Naive thymus-derived CD4-positive, alpha-beta T cell (primary cell): Measurements from ENCODE around the gene OR52A5. TPM values are rescaled to one million over a fixed set of nuclear protein-coding genes. Genes with fewer than 3 reads are reported as not detected.
"Not testable (repeated sequence)": the region's sequence is repeated elsewhere in the genome, so short reads cannot be mapped to it uniquely, and the experiment has no call there.

Experiments used
- ATAC-seq: fragments of 150-1000 bp; cut with Tn5 transposase; 2 replicates; pipeline ENCODE4 v1.10.0; 2021; ENCODE audit warnings: mild to moderate bottlenecking, moderate library complexity
- CTCF ChIA-PET: fragments of 350-600 bp; sonication (Branson Sonifier 250); formaldehyde crosslinking; loops from one replicate; lab custom pipeline; 2021; ENCODE audit warnings: antibody characterized with exemption; lab: Charles Lee
- POLR2A ChIA-PET: fragments of 350-600 bp; sonication (Branson Sonifier 250); formaldehyde crosslinking; loops from one replicate; lab custom pipeline; 2021; ENCODE audit warnings: antibody characterized with exemption, inconsistent platforms; lab: Charles Lee
- DNase-seq, 9 donors: peaks; one replicate each; pipeline versions ENCODE4 v3.0.0 to v3.0.0-alpha.2; 2020 to 2022; ENCODE audit warnings: mixed read lengths in 1 of 9
- H3K27ac ChIP-seq: one replicate; pipeline ENCODE4 v1.7.0; 2013; ENCODE audit warnings: mild to moderate bottlenecking, low read depth, low read length, moderate library complexity
- H3K27me3 ChIP-seq, 2 donors: one replicate each; pipeline ENCODE4 v1.7.0; 2013; ENCODE audit warnings: low read length in 2 of 2, mild to moderate bottlenecking in 2 of 2, moderate library complexity in 2 of 2; ENCODE audit not compliant: control insufficient read depth in 2 of 2, insufficient read depth in 2 of 2
- H3K36me3 ChIP-seq, 3 experiments: 1 replicate in 2 of 3; 2 replicates in 1 of 3; pipeline ENCODE4 v1.7.0; 2013; ENCODE audit warnings: low read length in 3 of 3, mild to moderate bottlenecking in 3 of 3, moderate library complexity in 1 of 3; ENCODE audit not compliant: insufficient read depth in 3 of 3, control insufficient read depth in 2 of 3
- H3K4me1 ChIP-seq, 2 donors: one replicate each; pipeline ENCODE4 v1.7.0; 2013; ENCODE audit warnings: low read length in 2 of 2, mild to moderate bottlenecking in 2 of 2, moderate library complexity in 1 of 2; ENCODE audit not compliant: control insufficient read depth in 2 of 2, insufficient read depth in 2 of 2
- H3K4me3 ChIP-seq: 2 replicates; pipeline ENCODE4 v1.7.0; 2013; ENCODE audit warnings: mild to moderate bottlenecking, low read length
- H3K9me3 ChIP-seq, 3 experiments: 1 replicate in 2 of 3; 2 replicates in 1 of 3; pipeline ENCODE4 v1.7.0; 2013; ENCODE audit warnings: low read length in 3 of 3; ENCODE audit not compliant: control insufficient read depth in 2 of 3
- H3K27ac Mint-ChIP-seq, 9 donors: one replicate each; pipeline ENCODE4 v1.8.0; 2020 to 2022; ENCODE audit warnings: mixed read lengths in 9 of 9, mild to moderate bottlenecking in 8 of 9, moderate library complexity in 5 of 9, inconsistent platforms in 2 of 9
- H3K27me3 Mint-ChIP-seq, 5 donors: one replicate each; pipeline ENCODE4 v1.8.0; 2021 to 2022; ENCODE audit warnings: mixed read lengths in 5 of 5, mild to moderate bottlenecking in 1 of 5
- H3K36me3 Mint-ChIP-seq, 5 donors: one replicate each; pipeline ENCODE4 v1.8.0; 2020 to 2022; ENCODE audit warnings: mixed read lengths in 5 of 5, mild to moderate bottlenecking in 3 of 5, inconsistent platforms in 1 of 5
- H3K4me1 Mint-ChIP-seq, 7 donors: one replicate each; pipeline ENCODE4 v1.8.0; 2020 to 2022; ENCODE audit warnings: mixed read lengths in 7 of 7, mild to moderate bottlenecking in 3 of 7, inconsistent platforms in 1 of 7
- H3K4me3 Mint-ChIP-seq, 10 donors: one replicate each; pipeline ENCODE4 v1.8.0; 2020 to 2022; ENCODE audit warnings: mild to moderate bottlenecking in 10 of 10, mixed read lengths in 10 of 10, moderate library complexity in 6 of 10, inconsistent platforms in 2 of 10
- H3K9me3 Mint-ChIP-seq, 11 donors: one replicate each; pipeline ENCODE4 v1.8.0; 2020 to 2022; ENCODE audit warnings: mixed read lengths in 11 of 11, mild to moderate bottlenecking in 4 of 11, inconsistent platforms in 1 of 11, moderate library complexity in 1 of 11
- intact Hi-C, 2 donors: fragments of 100-400 bp; cut with micrococcal nuclease; formaldehyde crosslinking; loops; one replicate each; pipeline ENCODE4 v1.15.1; 2023
- polyA plus RNA-seq, 2 donors: library from polyadenylated mRNA; unstranded; fragments of 300-500 nt; fragmentation: Illumina TruSeq; gene quantifications; one replicate each; pipeline ENCODE4 v1.2.3, GENCODE V29; 2021
- total RNA-seq, 6 experiments: library from RNA in 5 of 6; stranded (reverse) in 5 of 6; gene quantifications; 1 replicate in 5 of 6; 2 replicates in 1 of 6; pipeline ENCODE4 v1.2.3 and lab custom pipeline; 2021 to 2026

OR52A5 gene
- total RNA-seq: not detected
- not detected for polyA plus RNA-seq
- total RNA-seq (lab: John Stamatoyannopoulos, UW): not detected

- no peaks in the 10 kb centered on the region for H3K4me1 ChIP-seq
- H3K27ac Mint-ChIP-seq: no peak within 1 kb of the TSS
- H3K9me3 Mint-ChIP-seq: no peaks in the 10 kb centered on the region
- no peaks in the 10 kb centered on the region for H3K27me3 ChIP-seq
- H3K9me3 ChIP-seq: no peaks in the 10 kb centered on the region
- peaks cover 0 to 12% (median 4%) of the 10 kb centered on the region in 5 donors for H3K27me3 Mint-ChIP-seq
- no peaks in the 10 kb centered on the region for H3K36me3 ChIP-seq
- ChIA-PET CTCF (no interaction called here), POLR2A (no interaction called here)
- H3K36me3 Mint-ChIP-seq: no peaks in the 10 kb centered on the region
- DNase-seq: no peak
- H3K4me3 ChIP-seq: no peak within 1 kb of the TSS
- no peak within 1 kb of the TSS for H3K27ac ChIP-seq
- H3K4me1 Mint-ChIP-seq: no peaks in the 10 kb centered on the region
- no peak for ATAC-seq
- H3K4me3 Mint-ChIP-seq: no peak within 1 kb of the TSS
- intact Hi-C loops: no loop called here
Measured at GRCh38 chr11:5137996-5138395, at the start of gene OR52A5. TSS of gene OR52A5 (minus strand) at chr11:5138356. CDS start at chr11:5132642, 5,714 bp downstream.

- H3K27me3 ChIP-seq: no peaks in the 10 kb centered on the region
- H3K4me1 Mint-ChIP-seq: no peaks in the 10 kb centered on the region
- CTCF ChIA-PET: no interaction called here
Measured at GRCh38 chr11:5178046-5178837, 40.1 kb upstream of the OR52A5 start.

GRCh38 chr11:5174934-5175333 lies 36.8 kb upstream of the OR52A5 start:
- peaks cover 0 to 4% (median 0%) of the 10 kb centered on the region in 11 donors for H3K9me3 Mint-ChIP-seq
- no peaks in the 10 kb centered on the region for H3K4me1 ChIP-seq
- DNase-seq: no peak
- no peak overlapping the region for H3K27ac Mint-ChIP-seq
- no peaks in the 10 kb centered on the region for H3K4me1 Mint-ChIP-seq
- H3K4me3 ChIP-seq: no peak overlapping the region
- no peaks in the 10 kb centered on the region for H3K27me3 ChIP-seq
- no peaks in the 10 kb centered on the region for H3K9me3 ChIP-seq
- ATAC-seq: no peak
- H3K27me3 Mint-ChIP-seq: peaks cover 0 to 10% (median 4%) of the 10 kb centered on the region in 5 donors
- H3K36me3 Mint-ChIP-seq: no peaks in the 10 kb centered on the region
- ChIA-PET CTCF (no interaction called here), POLR2A (no interaction called here)
- H3K27ac ChIP-seq: no peak overlapping the region
- H3K4me3 Mint-ChIP-seq: no peak overlapping the region
- intact Hi-C loops: no loop called here
- no peaks in the 10 kb centered on the region for H3K36me3 ChIP-seq

More at GRCh38 chr11:5178046-5178837, 40.1 kb upstream of the OR52A5 start:
- POLR2A ChIA-PET: no interaction called here
- H3K9me3 ChIP-seq: no peaks in the 10 kb centered on the region
- peaks cover 0 to 10% (median 4%) of the 10 kb centered on the region in 5 donors for H3K27me3 Mint-ChIP-seq
- DNase-seq: no peak
- H3K27ac Mint-ChIP-seq: no peak overlapping the region
- H3K4me3 ChIP-seq: no peak overlapping the region
- H3K36me3 Mint-ChIP-seq: no peaks in the 10 kb centered on the region
- H3K9me3 Mint-ChIP-seq: peaks cover 0 to 4% (median 0%) of the 10 kb centered on the region in 11 donors
- no peak for ATAC-seq
- no peak overlapping the region for H3K27ac ChIP-seq
- H3K36me3 ChIP-seq: no peaks in the 10 kb centered on the region
- no peak overlapping the region for H3K4me3 Mint-ChIP-seq
- intact Hi-C loops: no loop called here
- no peaks in the 10 kb centered on the region for H3K4me1 ChIP-seq

GRCh38 chr11:5171856-5172255 lies 33.7 kb upstream of the OR52A5 start:
- ChIA-PET POLR2A (no interaction called here), CTCF (no interaction called here)
- no peak overlapping the region for H3K4me3 Mint-ChIP-seq

GRCh38 chr11:5165898-5166297 lies 27.7 kb upstream of the OR52A5 start:
- peaks cover 0 to 18% (median 0%) of the 10 kb centered on the region in 5 donors for H3K27me3 Mint-ChIP-seq
- H3K27ac ChIP-seq, H3K4me3 ChIP-seq, H3K27ac Mint-ChIP-seq, CTCF ChIA-PET, POLR2A ChIA-PET, H3K9me3 ChIP-seq, H3K4me3 Mint-ChIP-seq, H3K36me3 ChIP-seq, H3K4me1 ChIP-seq, H3K9me3 Mint-ChIP-seq, DNase-seq, H3K36me3 Mint-ChIP-seq, ATAC-seq, intact Hi-C loops, H3K27me3 ChIP-seq, H3K4me1 Mint-ChIP-seq: not testable (repeated sequence)

More at GRCh38 chr11:5171856-5172255, 33.7 kb upstream of the OR52A5 start:
- H3K9me3 ChIP-seq: no peaks in the 10 kb centered on the region
- Mint-ChIP-seq H3K9me3 (no peaks in the 10 kb centered on the region), H3K4me1 (no peaks in the 10 kb centered on the region), H3K27me3 (peaks cover 0 to 4% (median 0%) of the 10 kb centered on the region in 5 donors), H3K36me3 (no peaks in the 10 kb centered on the region), H3K27ac (no peak overlapping the region)
- H3K27ac ChIP-seq: no peak overlapping the region
- no peaks in the 10 kb centered on the region for H3K4me1 ChIP-seq
- no peaks in the 10 kb centered on the region for H3K27me3 ChIP-seq
- no peak overlapping the region for H3K4me3 ChIP-seq
- ATAC-seq: no peak
- no peaks in the 10 kb centered on the region for H3K36me3 ChIP-seq
- no peak for DNase-seq
- intact Hi-C loops: no loop called here

GRCh38 chr11:5164807-5165206 lies 26.7 kb upstream of the OR52A5 start:
- POLR2A ChIA-PET, H3K36me3 ChIP-seq, H3K4me3 Mint-ChIP-seq, intact Hi-C loops, H3K36me3 Mint-ChIP-seq, DNase-seq, H3K27ac Mint-ChIP-seq, H3K27me3 ChIP-seq, H3K4me3 ChIP-seq, H3K4me1 ChIP-seq, CTCF ChIA-PET, ATAC-seq, H3K9me3 ChIP-seq, H3K9me3 Mint-ChIP-seq, H3K27ac ChIP-seq, H3K4me1 Mint-ChIP-seq: not testable (repeated sequence)
- H3K27me3 Mint-ChIP-seq: peaks cover 0 to 20% (median 4%) of the 10 kb centered on the region in 5 donors

- intact Hi-C loops, ATAC-seq, H3K4me1 Mint-ChIP-seq: not testable (repeated sequence)
Measured at GRCh38 chr11:5161045-5161444, 22.9 kb upstream of the OR52A5 start.

More at GRCh38 chr11:5161045-5161444, 22.9 kb upstream of the OR52A5 start:
- H3K4me1 ChIP-seq, DNase-seq, CTCF ChIA-PET, POLR2A ChIA-PET, H3K27ac Mint-ChIP-seq, H3K4me3 ChIP-seq, H3K9me3 ChIP-seq, H3K36me3 Mint-ChIP-seq, H3K4me3 Mint-ChIP-seq, H3K27me3 ChIP-seq, H3K36me3 ChIP-seq, H3K27ac ChIP-seq, H3K9me3 Mint-ChIP-seq: not testable (repeated sequence)
- H3K27me3 Mint-ChIP-seq: peaks cover 0 to 20% (median 5%) of the 10 kb centered on the region in 5 donors
